RWPE1 (cell line): ENCODE measurements around the gene CD300LF.

Source experiments
- CTCF ChIA-PET: fragments of 350-600 bp; sonication (Branson Sonifier 250); formaldehyde crosslinking; extraction: SDS; loops from one replicate; lab custom pipeline; 2021; lab: Yijun Ruan, JAX
- POLR2A ChIA-PET: fragments of 400-600 bp; formaldehyde crosslinking; extraction: SDS; loops from one replicate; lab custom pipeline; 2020; ENCODE audit warnings: antibody characterized with exemption; ENCODE audit not compliant: low non-redundant PET; lab: Yijun Ruan, JAX
- DNase-seq: peaks from one replicate; pipeline ENCODE4 v3.0.0; 2012; ENCODE audit warnings: low spot score
- H3K27ac ChIP-seq: fragments of 450-650 bp; 2 replicates; pipeline ENCODE4 v1.5.1; 2017
- TF ChIP-seq, protein P1 (sequence below): fragments of 450-650 bp; conservative IDR thresholded peaks from 2 replicates; pipeline ENCODE4 v1.5.1; 2017; ENCODE audit warnings: low read depth, mild to moderate bottlenecking

Gene CD300LF

DNA sequence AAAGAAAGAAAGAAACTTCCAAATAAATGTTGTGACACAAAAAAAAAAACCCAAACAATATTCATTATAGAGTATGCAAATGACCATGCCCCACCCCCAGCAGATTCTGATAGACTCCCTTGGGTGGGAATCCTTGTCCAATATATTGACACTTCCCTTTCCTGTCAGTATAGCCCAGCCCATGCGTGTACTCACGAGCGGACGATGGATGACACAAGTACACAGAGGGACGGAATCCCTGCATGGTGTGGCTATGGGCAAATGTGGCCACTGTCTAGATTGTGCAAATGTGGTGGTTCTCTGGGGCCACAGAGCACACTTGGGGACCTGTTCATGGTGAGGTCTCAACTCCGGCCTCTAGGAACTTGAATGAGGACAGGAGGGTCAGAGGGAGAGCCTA lies 27.4 kb upstream of the CD300LF start:
- no peak for DNase-seq
- H3K27ac ChIP-seq, result no peak overlapping the region
- POLR2A ChIA-PET, result no interaction called here
- CTCF ChIA-PET, result no interaction called here
- TF ChIP-seq, protein P1, sequence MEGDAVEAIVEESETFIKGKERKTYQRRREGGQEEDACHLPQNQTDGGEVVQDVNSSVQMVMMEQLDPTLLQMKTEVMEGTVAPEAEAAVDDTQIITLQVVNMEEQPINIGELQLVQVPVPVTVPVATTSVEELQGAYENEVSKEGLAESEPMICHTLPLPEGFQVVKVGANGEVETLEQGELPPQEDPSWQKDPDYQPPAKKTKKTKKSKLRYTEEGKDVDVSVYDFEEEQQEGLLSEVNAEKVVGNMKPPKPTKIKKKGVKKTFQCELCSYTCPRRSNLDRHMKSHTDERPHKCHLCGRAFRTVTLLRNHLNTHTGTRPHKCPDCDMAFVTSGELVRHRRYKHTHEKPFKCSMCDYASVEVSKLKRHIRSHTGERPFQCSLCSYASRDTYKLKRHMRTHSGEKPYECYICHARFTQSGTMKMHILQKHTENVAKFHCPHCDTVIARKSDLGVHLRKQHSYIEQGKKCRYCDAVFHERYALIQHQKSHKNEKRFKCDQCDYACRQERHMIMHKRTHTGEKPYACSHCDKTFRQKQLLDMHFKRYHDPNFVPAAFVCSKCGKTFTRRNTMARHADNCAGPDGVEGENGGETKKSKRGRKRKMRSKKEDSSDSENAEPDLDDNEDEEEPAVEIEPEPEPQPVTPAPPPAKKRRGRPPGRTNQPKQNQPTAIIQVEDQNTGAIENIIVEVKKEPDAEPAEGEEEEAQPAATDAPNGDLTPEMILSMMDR, result no peak

- no peak for DNase-seq
- POLR2A ChIA-PET, result no interaction called here
- no peak overlapping the region for H3K27ac ChIP-seq
- TF ChIP-seq, protein P1, result no peak
- CTCF ChIA-PET, result interaction anchor here (0.7 kb wide), 1 partner anchor 84 kb away, joined by 3 read pairs; no protein-coding TSS in a partner anchor
Observed at GRCh38 chr17:74739227-74739831, 26.6 kb upstream of the CD300LF start.

- ChIA-PET CTCF (interaction anchor here (0.6 to 2.3 kb wide), 9 partner anchors 8 to 119 kb away, joined by 3 to 15 read pairs (median 4); no protein-coding TSS in a partner anchor), POLR2A (no interaction called here)
- TF ChIP-seq, protein P1, result no peak
- no peak overlapping the region for H3K27ac ChIP-seq
- DNase-seq, result no peak
Observed at GRCh38 chr17:74738051-74738996, 25.6 kb upstream of the CD300LF start.

- CTCF ChIA-PET, result interaction anchor here (0.6 to 2.3 kb wide), 6 partner anchors 9 to 436 kb away, joined by 3 to 15 read pairs (median 4); no protein-coding TSS in a partner anchor
- no peak for DNase-seq
- POLR2A ChIA-PET, result no interaction called here
- TF ChIP-seq, protein P1, result no peak; the same call in 1 of the 2 replicates
- no peak overlapping the region for H3K27ac ChIP-seq
Observed at GRCh38 chr17:74737299-74738050, 24.8 kb upstream of the CD300LF start.

GRCh38 chr17:74736513-74737298 lies 24.0 kb upstream of the CD300LF start, which contains the start of gene RAB37:
RAB37 (plus strand) TSS chr17:74737256; CDS start chr17:74737273, 17 bp downstream.
- POLR2A ChIA-PET, result no interaction called here
- TF ChIP-seq, protein P1, result no peak; the same call in 1 of the 2 replicates
- DNase-seq, result no peak
- no peak within 1 kb of the TSS for H3K27ac ChIP-seq
- CTCF ChIA-PET, result interaction anchor here (0.6 to 2.3 kb wide), 8 partner anchors 8 to 89 kb away, joined by 3 to 15 read pairs (median 3); no protein-coding TSS in a partner anchor
